Measurements from ENCODE around the gene SCLY. TPM values are rescaled to one million over a fixed set of nuclear protein-coding genes. Genes with fewer than 3 reads are reported as not detected.

Gene SCLY
- polyA plus RNA-seq, 1 of the 3 experiments (the other 2 are of a cell fraction), result 20.9 TPM

GRCh38 chr2:238083919-238084318 lies 23.1 kb downstream of the SCLY start:
- 94% methylated on average over 5 of the region's 5 CpGs for WGBS (ENCODE audit: low lambda C conversion rate)
- Histone ChIP-seq H3K9me2 (no peaks in the 10 kb centered on the region), H3K4me2 (no peak overlapping the region), H2AFZ (ENCODE audit: low read depth) (no peak overlapping the region), H3K9ac (no peak overlapping the region), H3K27me3 (ENCODE audit: insufficient read depth) (no peaks in the 10 kb centered on the region), H3K4me1 (ENCODE audit: control insufficient read depth in 1 of 2, insufficient read depth in 2 of 2, low read depth in 1 of 2, low read length in 1 of 2) (peaks cover 0 to 10% of the 10 kb centered on the region in 2 experiments; a peak in 1 of 4 replicates), H4K20me1 (ENCODE audit: insufficient read depth) (no peaks in the 10 kb centered on the region), H3K27ac (ENCODE audit: low read depth in 2 of 2, low read length in 1 of 2) (no peak overlapping the region), H3K4me3 (ENCODE audit: low read depth in 2 of 2, low read length in 1 of 2) (no peak overlapping the region), H3K79me2 (ENCODE audit: insufficient read depth) (no peaks in the 10 kb centered on the region), H3K36me3 (replicated peaks in 1 of 2; ENCODE audit: control insufficient read depth in 1 of 2, insufficient read depth in 2 of 2, low read length in 1 of 2) (peaks cover 31 to 39% of the 10 kb centered on the region in 2 experiments), H3K9me3 (no peaks in the 10 kb centered on the region), H3F3A (replicated peaks; ENCODE audit: insufficient read depth) (no peaks in the 10 kb centered on the region)
- TF ChIP-seq RXRA (IDR thresholded peaks at IDR 0.05; ENCODE audit: borderline replicate concordance, low read depth) (no peak), USF1 (IDR thresholded peaks at IDR 0.05; ENCODE audit: borderline replicate concordance, low read depth) (no peak), FOXM1 (IDR thresholded peaks at IDR 0.05; ENCODE audit: low read depth) (no peak), GATA2 (CRISPR knock-in tag; IDR thresholded peaks at IDR 0.05) (no peak), YY1 (IDR thresholded peaks at IDR 0.05; ENCODE audit: low read depth) (no peak), RCOR1 (IDR thresholded peaks at IDR 0.05; ENCODE audit: low read length) (no peak), JUND (IDR thresholded peaks at IDR 0.05) (no peak), IRF3 (IDR thresholded peaks at IDR 0.05; ENCODE audit: low read depth, low read length) (no peak), PBX3 (IDR thresholded peaks at IDR 0.05) (no peak), POLR2AphosphoS5 (IDR thresholded peaks at IDR 0.05; ENCODE audit: low read depth, low read length) (no peak), MEF2A (IDR thresholded peaks at IDR 0.05; ENCODE audit: borderline replicate concordance, low read depth) (no peak), GABPA (IDR thresholded peaks at IDR 0.05; ENCODE audit: low read depth) (no peak), RAD21 (IDR thresholded peaks at IDR 0.05; ENCODE audit: low read length) (no peak), FOSL2 (IDR thresholded peaks at IDR 0.05; ENCODE audit: borderline replicate concordance, low read depth) (no peak), TCF12 (IDR thresholded peaks at IDR 0.05) (no peak), USF2 (IDR thresholded peaks at IDR 0.05; ENCODE audit: borderline replicate concordance, low read depth, low read length) (no peak), EP300 (IDR thresholded peaks at IDR 0.05; ENCODE audit: borderline replicate concordance in 1 of 2, low read depth in 1 of 2, low read length in 1 of 2) (no peak), MXI1 (IDR thresholded peaks at IDR 0.05; ENCODE audit: low read depth, low read length) (no peak), MAX (IDR thresholded peaks at IDR 0.05; ENCODE audit: low read depth) (no peak), CHD2 (IDR thresholded peaks at IDR 0.05; ENCODE audit: low read length, partially characterized antibody) (no peak)
- POLR2A ChIA-PET, result no interaction called here
- no peak for DNase-seq
- CTCF ChIA-PET, result no interaction called here

Measured in SK-N-SH (cell line).